Bronchial epithelial cell (primary cell): ENCODE measurements around the gene FBXL20. TPM values are rescaled to one million over a fixed set of nuclear protein-coding genes. Genes with fewer than 3 reads are reported as not detected.
"Not testable (repeated sequence)": the region's sequence is repeated elsewhere in the genome, so short reads cannot be mapped to it uniquely, and the experiment has no call there.

Experiments used
- DNase-seq: peaks from one replicate; pipeline ENCODE4 v3.0.0-alpha.2; 2010; ENCODE audit warnings: low read depth
- FAIRE-seq: peaks from 2 replicates; lab custom pipeline; 2011; peaks lifted over from hg19 to GRCh38; lab: Jason Lieb, UNC
- H3K27me3 ChIP-seq: 2 replicates; pipeline ENCODE4 v1.5.1; 2011; ENCODE audit warnings: low read length; ENCODE audit not compliant: control insufficient read depth, insufficient read depth
- H3K36me3 ChIP-seq: 2 replicates; pipeline ENCODE4 v1.5.1; 2011; ENCODE audit warnings: low read length; ENCODE audit not compliant: control insufficient read depth, insufficient read depth
- H3K4me3 ChIP-seq: 2 replicates; pipeline ENCODE4 v1.5.1; 2011; ENCODE audit warnings: mild to moderate bottlenecking, low read depth, low read length, control low read depth
- total RNA-seq: library from RNA; depleted of rRNA; stranded (reverse); fragments of >200 nt; gene quantifications from 2 replicates; pipeline ENCODE4 v1.2.1, GENCODE V29; 2014
- TF ChIP-seq, protein P1 (sequence below): IDR thresholded peaks from 2 replicates; pipeline ENCODE4 v1.5.1; 2011; ENCODE audit warnings: mild to moderate bottlenecking, moderate library complexity, low read length, control low read depth, inconsistent platforms; ENCODE audit not compliant: insufficient read depth, severe bottlenecking

FBXL20 gene, protein sequence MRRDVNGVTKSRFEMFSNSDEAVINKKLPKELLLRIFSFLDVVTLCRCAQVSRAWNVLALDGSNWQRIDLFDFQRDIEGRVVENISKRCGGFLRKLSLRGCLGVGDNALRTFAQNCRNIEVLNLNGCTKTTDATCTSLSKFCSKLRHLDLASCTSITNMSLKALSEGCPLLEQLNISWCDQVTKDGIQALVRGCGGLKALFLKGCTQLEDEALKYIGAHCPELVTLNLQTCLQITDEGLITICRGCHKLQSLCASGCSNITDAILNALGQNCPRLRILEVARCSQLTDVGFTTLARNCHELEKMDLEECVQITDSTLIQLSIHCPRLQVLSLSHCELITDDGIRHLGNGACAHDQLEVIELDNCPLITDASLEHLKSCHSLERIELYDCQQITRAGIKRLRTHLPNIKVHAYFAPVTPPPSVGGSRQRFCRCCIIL
- total RNA-seq: 9.0 and 9.3 TPM in 2 replicates

DNA sequence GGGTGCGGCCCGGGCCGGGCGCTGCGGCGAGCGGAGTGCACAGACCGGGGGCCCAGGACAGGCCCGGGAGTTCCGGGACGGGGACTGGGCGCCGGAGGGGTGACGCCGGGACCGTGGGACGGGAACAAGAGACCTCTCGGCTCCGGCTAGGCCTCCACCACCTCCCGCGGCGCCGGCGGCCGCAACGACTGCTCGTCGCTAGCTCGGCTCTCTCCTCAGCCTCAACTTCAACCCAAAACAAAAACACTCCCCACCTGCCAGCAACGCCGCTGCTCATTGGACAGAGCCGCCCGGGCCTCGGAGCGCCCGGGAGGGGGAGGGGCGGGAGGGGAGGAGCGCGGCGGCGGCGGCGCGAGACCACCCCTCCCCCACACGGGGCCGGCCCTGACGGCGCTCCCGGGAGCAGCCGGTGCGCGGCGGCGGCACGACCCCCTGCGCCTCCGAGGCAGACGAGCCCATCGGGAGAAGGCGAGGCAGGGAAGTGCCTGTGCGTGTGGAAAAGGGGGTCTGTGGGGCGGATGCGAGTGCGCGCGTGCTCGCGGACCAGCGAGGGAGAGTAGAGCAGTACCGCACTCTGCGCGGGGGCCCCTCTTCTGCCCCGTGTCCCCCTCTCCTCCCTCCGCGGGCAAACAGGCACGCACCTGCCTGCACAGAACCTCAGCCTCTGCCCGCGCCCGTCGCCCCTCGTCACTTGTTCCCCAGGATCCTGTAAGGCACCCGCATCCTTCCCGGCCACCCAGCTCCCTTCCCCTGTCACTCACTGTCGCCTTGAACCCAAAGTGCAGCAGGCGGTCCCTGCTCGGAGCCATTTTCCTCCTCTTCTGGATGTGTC, at the start of gene FBXL20:
TSS of gene FBXL20 (minus strand) at position 215 of the 832 bp plus-strand sequence. CDS start 224 bp downstream, outside the sequence.
- no peaks in the 10 kb centered on the region for H3K36me3 ChIP-seq
- peak; percentile 64 for DNase-seq
- TF ChIP-seq, protein P1, sequence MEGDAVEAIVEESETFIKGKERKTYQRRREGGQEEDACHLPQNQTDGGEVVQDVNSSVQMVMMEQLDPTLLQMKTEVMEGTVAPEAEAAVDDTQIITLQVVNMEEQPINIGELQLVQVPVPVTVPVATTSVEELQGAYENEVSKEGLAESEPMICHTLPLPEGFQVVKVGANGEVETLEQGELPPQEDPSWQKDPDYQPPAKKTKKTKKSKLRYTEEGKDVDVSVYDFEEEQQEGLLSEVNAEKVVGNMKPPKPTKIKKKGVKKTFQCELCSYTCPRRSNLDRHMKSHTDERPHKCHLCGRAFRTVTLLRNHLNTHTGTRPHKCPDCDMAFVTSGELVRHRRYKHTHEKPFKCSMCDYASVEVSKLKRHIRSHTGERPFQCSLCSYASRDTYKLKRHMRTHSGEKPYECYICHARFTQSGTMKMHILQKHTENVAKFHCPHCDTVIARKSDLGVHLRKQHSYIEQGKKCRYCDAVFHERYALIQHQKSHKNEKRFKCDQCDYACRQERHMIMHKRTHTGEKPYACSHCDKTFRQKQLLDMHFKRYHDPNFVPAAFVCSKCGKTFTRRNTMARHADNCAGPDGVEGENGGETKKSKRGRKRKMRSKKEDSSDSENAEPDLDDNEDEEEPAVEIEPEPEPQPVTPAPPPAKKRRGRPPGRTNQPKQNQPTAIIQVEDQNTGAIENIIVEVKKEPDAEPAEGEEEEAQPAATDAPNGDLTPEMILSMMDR: no peak
- H3K4me3 ChIP-seq: peak within 1 kb of the TSS; percentile 97
- H3K27me3 ChIP-seq: no peaks in the 10 kb centered on the region
- FAIRE-seq: no peak

DNA sequence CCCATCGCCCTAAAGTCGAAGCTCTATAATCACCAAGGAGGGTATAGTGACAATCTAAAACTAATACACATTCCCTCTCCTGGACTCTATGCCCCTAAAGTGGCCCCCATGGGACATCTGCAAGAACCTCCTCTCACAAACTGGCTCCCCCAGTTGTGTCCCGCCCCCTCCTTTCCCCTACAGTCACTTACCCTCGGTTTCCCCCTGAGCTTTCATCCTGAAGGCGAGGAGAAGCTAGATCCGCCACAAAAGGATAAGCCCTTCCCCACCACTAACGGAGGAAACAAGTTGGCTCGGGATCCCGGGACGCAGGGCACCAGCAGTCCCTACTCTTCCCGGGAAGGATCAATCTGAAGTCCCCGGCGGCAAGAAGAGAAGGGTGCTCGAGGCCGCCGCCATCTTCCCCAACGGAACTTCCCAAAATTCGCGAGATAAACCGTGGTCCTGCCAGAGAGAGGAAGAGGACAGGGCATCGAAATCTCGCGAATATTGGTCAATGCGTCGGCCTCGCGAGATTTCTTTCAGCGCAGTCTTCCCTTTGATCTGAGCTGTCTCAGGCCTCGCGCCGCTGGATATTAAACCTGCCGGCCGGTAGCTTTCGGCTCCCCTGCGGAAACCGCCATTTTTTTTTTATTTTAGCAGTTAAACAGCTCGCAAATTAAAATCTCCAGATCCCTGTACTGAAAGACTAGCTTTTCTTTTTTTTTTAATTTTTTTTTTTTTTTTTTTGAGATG, 49.6 kb upstream of the FBXL20 start, which contains the start of gene MED1:
TSS of gene MED1 (minus strand) at position 417 of the 735 bp plus-strand sequence. CDS start at position 216, 201 bp downstream.
- DNase-seq: peak; percentile 95
- H3K27me3 ChIP-seq: no peaks in the 10 kb centered on the region
- H3K36me3 ChIP-seq: peaks cover 5% of the 10 kb centered on the region
- TF ChIP-seq, protein P1: no peak
- peak within 1 kb of the TSS; percentile 75 for H3K4me3 ChIP-seq
- FAIRE-seq: no peak

DNA sequence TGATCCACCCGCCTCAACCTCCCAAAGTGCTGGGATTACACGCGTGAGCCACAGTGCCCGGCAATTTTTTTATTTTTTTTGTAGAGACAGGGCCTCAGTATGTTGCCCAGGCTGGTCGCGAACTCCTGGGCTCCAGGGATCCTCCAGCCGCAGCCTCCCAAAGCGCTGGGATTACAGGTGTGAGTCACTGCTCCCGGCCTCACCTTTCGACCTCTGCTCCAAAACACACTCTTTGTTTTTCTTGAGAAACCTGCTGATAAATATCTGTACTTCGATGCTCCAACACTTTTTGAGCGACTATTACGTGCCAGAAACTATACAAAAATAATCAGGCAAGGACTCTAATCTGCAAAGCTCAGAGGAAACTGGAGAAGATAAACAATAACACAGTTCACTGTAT, 48.6 kb upstream of the FBXL20 start:
- DNase-seq (no peak), FAIRE-seq (no peak)
- TF ChIP-seq, protein P1: no peak
- H3K4me3 ChIP-seq: peak overlapping the region; percentile 75
- no peaks in the 10 kb centered on the region for H3K27me3 ChIP-seq
- peaks cover 7% of the 10 kb centered on the region for H3K36me3 ChIP-seq

DNA sequence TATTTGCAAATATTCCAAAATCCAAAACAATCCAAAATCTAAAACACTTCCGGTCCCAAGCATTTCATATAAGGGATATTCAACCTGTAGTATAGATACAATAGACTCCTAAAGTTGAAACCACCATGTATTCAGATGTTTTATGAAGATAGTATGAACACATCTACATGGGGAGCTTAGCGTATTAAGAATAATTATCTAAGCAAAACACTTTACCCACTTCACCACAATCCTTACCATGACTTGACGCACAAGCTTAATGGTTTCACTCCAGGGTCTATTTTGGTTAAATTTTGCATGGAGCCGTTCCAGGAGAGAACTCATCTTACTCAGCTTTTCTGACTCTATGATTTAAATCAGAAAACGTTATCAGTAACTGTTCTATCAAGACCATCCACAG, 46.1 kb upstream of the FBXL20 start:
- Histone ChIP-seq H3K27me3 (no peaks in the 10 kb centered on the region), H3K36me3 (peaks cover 8% of the 10 kb centered on the region), H3K4me3 (no peak overlapping the region)
- TF ChIP-seq, protein P1: no peak
- FAIRE-seq (no peak), DNase-seq (no peak)

DNA sequence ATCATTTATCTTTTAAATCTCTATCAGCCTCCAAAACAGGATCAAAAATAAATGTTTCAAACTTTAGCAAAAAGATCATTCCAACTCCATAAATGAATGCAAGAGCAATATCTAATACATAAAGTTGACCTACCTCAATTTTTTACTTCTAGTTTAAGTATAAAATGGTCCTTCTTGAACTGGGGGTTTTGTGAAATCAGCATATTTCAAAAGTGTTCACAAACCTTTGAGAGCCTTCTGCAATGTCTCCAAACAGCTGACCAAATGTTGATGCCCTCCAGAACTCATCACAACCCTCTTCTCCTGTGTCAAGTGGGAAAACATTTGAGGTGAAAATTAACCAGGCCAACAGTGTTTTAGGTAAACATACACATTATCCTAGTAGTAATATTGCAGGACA, 41.9 kb upstream of the FBXL20 start:
- Histone ChIP-seq H3K4me3 (no peak overlapping the region), H3K36me3 (peaks cover 13% of the 10 kb centered on the region)
- no peak for FAIRE-seq

DNA sequence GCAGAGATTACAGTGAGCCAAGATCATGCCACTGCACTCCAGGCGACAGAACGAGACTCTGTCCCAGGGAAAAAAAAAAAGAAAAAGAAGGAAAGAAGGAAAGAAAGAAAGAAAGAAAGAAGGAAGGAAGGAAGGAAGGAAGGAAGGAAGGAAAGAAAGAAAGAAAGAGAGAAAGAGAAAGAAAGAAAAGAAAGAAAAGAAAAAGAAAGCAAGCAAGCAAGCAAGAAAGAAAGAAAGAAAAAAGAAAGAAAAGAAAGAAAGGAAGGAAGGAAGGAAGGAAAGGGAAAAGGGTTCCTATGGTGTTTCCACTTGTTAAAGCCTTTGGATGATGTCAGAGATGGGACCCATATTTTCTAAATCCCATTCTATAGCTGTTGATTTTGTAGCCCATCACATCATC, 38.4 kb upstream of the FBXL20 start:
- FAIRE-seq, H3K36me3 ChIP-seq, DNase-seq: not testable (repeated sequence)

More for the DNA sequence above, 41.9 kb upstream of the FBXL20 start:
- DNase-seq: no peak
- TF ChIP-seq, protein P1: no peak
- no peaks in the 10 kb centered on the region for H3K27me3 ChIP-seq

More for the DNA sequence above, 38.4 kb upstream of the FBXL20 start:
- not testable (repeated sequence) for H3K4me3 ChIP-seq, H3K27me3 ChIP-seq
